ENCODE measurements around the gene GATA6. TPM values are rescaled to one million over a fixed set of nuclear protein-coding genes. Genes with fewer than 3 reads are reported as not detected.

The GATA6 gene
- total and polyA plus RNA-seq, 9 donors = 30.2 to 221 (median 129) TPM

GRCh38 chr18:22172594-22173049 is 3.2 kb downstream of the GATA6 start:
- Histone ChIP-seq H3K27me3 (no peaks in the 10 kb centered on the region), H3K4me1 (ENCODE audit: insufficient read depth) (peaks cover 9% of the 10 kb centered on the region), H3K36me3 (no peaks in the 10 kb centered on the region), H3K4me3 (peak overlapping the region; percentile 98), H3K9me3 (no peaks in the 10 kb centered on the region), H3K27ac (peak overlapping the region; percentile 96 to 97)
- 11 to 20% (median 20%) methylated on average over 7 of the region's 7 CpGs for WGBS, 3 donors
- peak in 1 of 3 donors; percentile 6 for TF ChIP-seq CTCF (IDR thresholded peaks at IDR 0.05)
- TF ChIP-seq POLR2A (IDR thresholded peaks at IDR 0.05) = no peak
- no peak for TF ChIP-seq EP300 (IDR thresholded peaks at IDR 0.05)
- DNase-seq = peak in 2 of 5 donors; percentile 43 to 45
- intact Hi-C loops (cut with DNase I) = loop anchor here (2.0 to 10.0 kb wide), 4 partner anchors 175 to 390 kb away; no protein-coding TSS in a partner anchor

- 13 to 22% (median 17%) methylated on average over 22 of the region's 22 CpGs for WGBS, 3 donors
- H3K9me3 ChIP-seq = no peaks in the 10 kb centered on the region
- intact Hi-C loops (cut with DNase I) = loop anchor here (2.0 to 10.0 kb wide), 4 partner anchors 174 to 389 kb away; no protein-coding TSS in a partner anchor
- H3K27ac ChIP-seq = peak overlapping the region; percentile 96 to 97
- H3K36me3 ChIP-seq = no peaks in the 10 kb centered on the region
- H3K27me3 ChIP-seq = no peaks in the 10 kb centered on the region
- peaks cover 9% of the 10 kb centered on the region for H3K4me1 ChIP-seq (ENCODE audit: insufficient read depth)
- H3K4me3 ChIP-seq = peak overlapping the region; percentile 98
- TF ChIP-seq EP300 (IDR thresholded peaks at IDR 0.05) (no peak), POLR2A (IDR thresholded peaks at IDR 0.05) (no peak)
- peak in 2 of 5 donors; percentile 17 to 24 for DNase-seq
Observed at GRCh38 chr18:22173221-22173927, 4.0 kb downstream of the GATA6 start.

GRCh38 chr18:22173928-22174301 is 4.5 kb downstream of the GATA6 start:
- H3K27ac ChIP-seq = peak overlapping the region; percentile 96 to 97
- intact Hi-C loops (cut with DNase I) = loop anchor here (2.0 to 10.0 kb wide), 4 partner anchors 173 to 388 kb away; no protein-coding TSS in a partner anchor
- H3K36me3 ChIP-seq = no peaks in the 10 kb centered on the region
- H3K4me3 ChIP-seq = peak overlapping the region; percentile 98
- WGBS, 3 donors = 7 to 23% (median 13%) methylated on average over 6 of the region's 6 CpGs
- H3K4me1 ChIP-seq (ENCODE audit: insufficient read depth) = peaks cover 9% of the 10 kb centered on the region
- no peaks in the 10 kb centered on the region for H3K27me3 ChIP-seq
- no peaks in the 10 kb centered on the region for H3K9me3 ChIP-seq
- peak in 2 of 5 donors; percentile 26 to 39 for DNase-seq
- TF ChIP-seq EP300 (IDR thresholded peaks at IDR 0.05) (no peak), CTCF (IDR thresholded peaks at IDR 0.05) (no peak), POLR2A (IDR thresholded peaks at IDR 0.05) (no peak)

- peak overlapping the region; percentile 96 to 97 for H3K27ac ChIP-seq
Observed at GRCh38 chr18:22174341-22175145, 5.2 kb downstream of the GATA6 start.

More at GRCh38 chr18:22174341-22175145, 5.2 kb downstream of the GATA6 start:
- no peaks in the 10 kb centered on the region for H3K27me3 ChIP-seq
- 10 to 19% (median 19%) methylated on average over 6 of the region's 6 CpGs for WGBS, 3 donors
- peak in 2 of 5 donors; percentile 31 to 38 for DNase-seq
- no peaks in the 10 kb centered on the region for H3K9me3 ChIP-seq
- H3K36me3 ChIP-seq = no peaks in the 10 kb centered on the region
- H3K4me3 ChIP-seq = peak overlapping the region; percentile 98
- no peak for TF ChIP-seq EP300 (IDR thresholded peaks at IDR 0.05)
- no peak for TF ChIP-seq POLR2A (IDR thresholded peaks at IDR 0.05)
- TF ChIP-seq CTCF (IDR thresholded peaks at IDR 0.05) = no peak
- intact Hi-C loops (cut with DNase I) = loop anchor here in 3 of 4 donors (5.0 to 10.0 kb wide), 3 partner anchors 173 to 388 kb away; no protein-coding TSS in a partner anchor
- peaks cover 9% of the 10 kb centered on the region for H3K4me1 ChIP-seq (ENCODE audit: insufficient read depth)

All from ovary (tissue), 9 donors.